GM21526 (cell line): ENCODE measurements around the gene CDT1.
"Not testable (repeated sequence)": the region's sequence is repeated elsewhere in the genome, so short reads cannot be mapped to it uniquely, and the experiment has no call there.

Experiments used
- ATAC-seq: cut with Tn5 transposase; IDR thresholded peaks from one replicate; pipeline ENCODE4 v1.9.1; 2021; ENCODE audit warnings: moderate library complexity; ENCODE audit not compliant: unreplicated experiment, low FRiP score

The CDT1 gene

DNA sequence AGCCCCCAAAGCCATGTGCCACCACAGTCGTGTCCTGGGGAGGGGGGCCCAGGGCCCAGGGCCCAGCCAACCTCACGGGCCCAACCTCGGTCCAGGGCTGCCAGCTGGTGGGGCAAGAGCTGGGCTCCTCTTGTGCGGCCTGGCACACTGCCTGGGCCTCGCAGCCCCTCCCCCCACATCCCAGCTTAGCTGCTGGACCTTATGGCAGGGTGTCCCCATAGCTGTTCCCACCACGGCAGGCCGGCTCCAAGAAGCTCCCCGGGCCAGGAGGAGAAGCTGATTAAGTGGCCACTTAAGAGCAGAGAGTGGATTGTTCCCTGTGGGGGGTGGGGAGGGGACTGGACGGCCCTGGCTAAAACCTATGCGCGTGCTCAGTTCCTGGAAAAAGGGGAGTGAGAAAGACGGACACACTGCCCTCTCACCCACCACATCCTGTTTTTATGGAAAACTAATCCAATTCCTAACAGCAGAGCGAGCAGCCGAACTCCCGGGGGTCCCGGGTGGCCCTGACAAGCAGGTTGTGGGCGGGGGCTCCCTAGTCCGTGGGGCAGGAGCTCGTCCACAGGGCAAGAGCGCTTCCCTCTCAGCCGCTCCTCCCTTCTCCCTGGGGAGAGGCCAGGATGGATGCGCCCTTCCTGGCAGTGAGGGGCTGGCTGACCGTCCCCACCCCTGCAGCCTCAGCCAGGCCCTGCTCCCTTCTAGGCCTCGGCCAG, 35.4 kb upstream of the CDT1 start:
- ATAC-seq, result no peak

DNA sequence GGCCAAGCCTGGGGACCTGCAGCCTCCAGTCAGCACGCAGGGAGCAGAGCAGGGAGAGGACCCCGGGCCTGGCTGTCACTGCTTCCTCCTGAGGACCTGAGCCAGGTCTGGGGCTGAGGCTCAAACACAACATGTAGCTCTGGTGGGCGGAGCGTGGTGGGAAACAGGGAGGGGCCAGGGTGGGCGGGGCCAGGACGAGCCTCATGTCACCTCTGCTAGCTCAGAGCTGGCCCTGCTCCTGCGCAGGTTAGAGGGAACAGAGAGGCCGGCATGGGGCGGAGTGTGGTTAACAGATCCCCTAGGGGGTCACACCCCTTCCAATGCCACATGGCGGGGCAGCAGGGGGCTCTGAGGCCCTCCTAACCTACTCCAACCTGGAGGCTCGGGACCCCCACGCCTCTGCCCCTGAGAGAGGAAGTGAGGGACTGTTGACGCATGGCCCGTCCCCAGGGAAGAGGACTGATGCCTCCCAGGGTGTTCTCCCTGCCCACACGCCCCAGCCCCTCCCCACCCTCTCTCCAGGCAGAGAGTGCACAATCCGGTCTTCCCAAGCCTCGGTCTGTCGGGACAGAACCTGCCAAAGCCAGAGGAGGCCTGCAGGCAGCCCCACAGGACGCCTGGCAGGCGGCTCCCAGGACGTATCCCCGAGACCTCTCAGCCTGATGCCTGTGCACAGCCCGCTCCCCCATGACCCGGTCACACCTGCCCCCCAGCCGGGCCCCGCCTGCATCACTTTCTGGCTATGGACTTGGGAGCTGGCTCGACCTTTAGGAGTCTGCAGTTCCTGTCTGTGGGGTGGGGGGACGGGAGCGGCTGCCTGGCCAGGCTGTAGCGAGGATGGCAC, 33.8 kb upstream of the CDT1 start:
- ATAC-seq, result no peak

DNA sequence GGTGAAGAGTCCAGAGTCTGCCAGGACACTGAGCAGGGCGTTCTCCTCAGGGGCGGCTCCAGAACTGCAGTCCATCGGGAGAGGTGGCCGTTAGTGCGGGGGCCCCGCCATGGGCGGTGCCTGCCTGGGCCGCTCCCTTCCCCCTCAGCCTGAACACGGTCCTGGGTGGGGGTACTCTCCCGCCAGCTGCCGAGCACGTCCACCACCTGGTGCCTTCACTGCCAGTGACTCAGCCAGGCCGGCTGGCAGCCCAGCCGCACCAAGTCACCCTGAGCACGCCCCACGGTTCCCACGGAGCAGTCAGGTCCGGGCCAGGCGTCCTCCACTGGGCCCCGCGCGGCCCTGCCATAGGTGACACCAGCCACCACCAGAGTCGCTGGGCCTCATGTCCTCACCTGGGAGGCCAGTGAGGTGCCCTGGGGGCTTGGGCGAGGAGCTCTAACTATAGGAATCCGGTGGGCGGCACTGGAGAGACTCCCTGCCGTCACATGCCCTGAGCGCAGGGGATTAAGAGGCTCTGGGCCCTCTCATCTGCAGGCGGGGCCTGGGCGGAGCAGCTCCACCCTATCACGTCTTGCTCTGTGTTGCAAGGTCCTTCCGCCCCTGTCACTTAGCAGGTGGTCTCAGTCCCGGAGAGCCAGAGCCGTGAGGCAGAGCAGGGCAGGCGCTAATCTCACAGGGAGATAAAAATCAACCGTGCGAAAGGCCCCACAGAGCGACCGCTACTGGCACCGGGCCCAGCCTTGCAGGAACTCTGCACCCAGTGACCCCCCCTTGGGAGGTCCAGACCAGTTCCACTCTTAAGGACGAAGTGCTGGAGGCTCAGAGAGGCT, 32.9 kb upstream of the CDT1 start:
- ATAC-seq, result no peak

DNA sequence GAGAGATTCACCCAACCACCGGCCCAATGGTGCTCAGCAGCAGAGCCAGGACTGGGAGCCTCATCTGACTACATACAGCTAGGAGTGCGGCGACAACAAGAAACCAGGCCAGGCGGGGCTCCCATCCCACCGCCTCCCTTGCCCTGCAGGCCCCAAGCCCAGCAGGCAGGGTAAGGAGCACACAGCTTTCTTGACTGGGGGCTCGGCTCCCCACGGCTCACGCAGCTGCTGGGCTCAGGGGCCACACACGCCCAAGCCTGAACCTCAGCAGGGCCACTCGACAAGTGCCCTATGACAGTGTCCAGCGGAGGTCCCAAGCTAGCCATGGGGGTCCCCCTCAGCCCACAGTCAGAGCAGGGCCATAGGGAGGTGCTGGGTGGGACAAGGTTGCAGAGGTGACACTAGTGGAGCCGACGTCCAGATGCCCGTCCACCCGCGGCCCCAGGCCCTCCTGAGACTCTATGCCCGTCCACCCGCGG, 32.3 kb upstream of the CDT1 start:
- no peak for ATAC-seq

DNA sequence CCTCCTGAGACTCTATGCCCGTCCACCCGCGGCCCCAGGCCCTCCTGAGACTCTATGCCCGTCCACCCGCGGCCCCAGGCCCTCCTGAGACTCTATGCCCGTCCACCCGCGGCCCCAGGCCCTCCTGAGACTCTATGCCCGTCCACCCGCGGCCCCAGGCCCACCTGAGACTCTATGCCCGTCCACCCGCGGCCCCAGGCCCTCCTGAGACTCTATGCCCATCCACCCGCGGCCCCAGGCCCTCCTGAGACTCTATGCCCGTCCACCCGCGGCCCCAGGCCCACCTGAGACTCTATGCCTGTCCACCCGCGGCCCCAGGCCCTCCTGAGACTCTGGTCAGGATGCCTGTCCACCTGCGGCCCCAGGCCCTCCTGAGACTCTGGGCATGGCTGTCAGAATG, 31.8 kb upstream of the CDT1 start:
- ATAC-seq, result not testable (repeated sequence)

DNA sequence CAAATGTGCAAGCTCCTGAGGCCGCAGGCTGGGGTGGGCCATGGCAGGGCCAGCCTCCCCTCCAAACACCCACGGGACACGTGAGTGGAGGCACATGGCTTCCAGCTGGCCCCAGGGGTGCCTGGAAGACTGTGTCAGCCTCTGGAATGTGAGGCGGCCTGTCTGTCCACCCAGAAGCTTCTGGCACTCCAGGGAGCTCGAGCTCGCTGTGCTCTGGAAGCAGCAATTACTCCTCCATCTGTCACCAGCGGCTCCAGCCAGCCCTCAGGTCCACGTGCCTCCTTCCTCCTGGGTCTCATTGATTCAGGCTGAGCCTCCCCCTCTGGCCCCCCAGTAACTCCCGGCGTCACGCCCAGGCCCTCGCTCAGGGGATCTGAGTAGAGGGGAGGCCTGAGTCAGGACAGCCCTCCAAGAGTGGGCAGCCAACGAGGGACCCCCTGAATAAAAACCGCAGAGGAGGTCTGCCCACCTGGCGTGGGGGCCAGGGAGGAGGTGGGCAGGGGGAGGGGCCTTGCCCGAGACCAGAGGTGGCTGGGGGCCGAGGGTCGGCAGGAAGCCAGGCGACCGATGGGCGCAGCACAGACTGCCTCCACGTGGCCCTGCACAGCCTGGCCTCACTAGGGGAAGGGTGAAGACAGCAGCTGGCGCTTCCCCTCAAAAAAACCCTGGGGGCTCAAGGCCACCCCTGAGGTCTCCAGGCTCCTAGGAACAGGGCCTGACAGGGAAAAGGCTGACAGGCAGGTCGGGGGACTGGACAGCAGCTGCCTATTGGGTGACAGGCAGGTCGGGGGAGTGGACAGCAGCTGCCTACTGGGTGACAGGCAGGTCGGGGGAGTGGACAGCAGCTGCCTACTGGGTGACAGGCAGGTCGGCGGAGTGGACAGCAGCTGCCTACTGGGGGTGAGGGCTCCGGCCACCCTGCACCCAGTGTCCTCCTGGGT, 30.4 kb upstream of the CDT1 start:
- ATAC-seq, result no peak

DNA sequence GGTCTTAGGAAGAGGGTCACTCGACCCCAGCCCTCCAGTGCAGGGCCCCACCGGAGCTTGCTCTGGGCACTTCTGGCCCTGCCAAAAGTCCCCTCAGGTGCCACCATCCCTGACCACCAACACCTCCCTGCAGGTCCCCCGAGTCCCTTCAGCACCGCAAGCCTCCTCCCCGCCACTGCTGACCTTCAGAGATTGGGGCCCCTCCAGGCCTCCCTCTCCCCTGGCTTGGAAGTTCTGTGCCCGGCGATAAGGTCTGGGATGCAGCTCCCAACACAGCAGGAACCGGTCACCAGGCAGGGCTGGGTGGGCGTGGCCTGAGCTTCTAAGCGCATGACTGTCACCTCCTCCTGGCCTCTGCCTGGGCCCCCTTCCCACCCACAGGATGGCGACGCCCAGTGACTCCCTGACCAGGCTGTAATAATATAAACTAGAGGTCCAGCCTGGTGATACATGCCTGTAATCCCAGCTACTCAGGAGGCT, 29.7 kb upstream of the CDT1 start:
- ATAC-seq, result no peak

DNA sequence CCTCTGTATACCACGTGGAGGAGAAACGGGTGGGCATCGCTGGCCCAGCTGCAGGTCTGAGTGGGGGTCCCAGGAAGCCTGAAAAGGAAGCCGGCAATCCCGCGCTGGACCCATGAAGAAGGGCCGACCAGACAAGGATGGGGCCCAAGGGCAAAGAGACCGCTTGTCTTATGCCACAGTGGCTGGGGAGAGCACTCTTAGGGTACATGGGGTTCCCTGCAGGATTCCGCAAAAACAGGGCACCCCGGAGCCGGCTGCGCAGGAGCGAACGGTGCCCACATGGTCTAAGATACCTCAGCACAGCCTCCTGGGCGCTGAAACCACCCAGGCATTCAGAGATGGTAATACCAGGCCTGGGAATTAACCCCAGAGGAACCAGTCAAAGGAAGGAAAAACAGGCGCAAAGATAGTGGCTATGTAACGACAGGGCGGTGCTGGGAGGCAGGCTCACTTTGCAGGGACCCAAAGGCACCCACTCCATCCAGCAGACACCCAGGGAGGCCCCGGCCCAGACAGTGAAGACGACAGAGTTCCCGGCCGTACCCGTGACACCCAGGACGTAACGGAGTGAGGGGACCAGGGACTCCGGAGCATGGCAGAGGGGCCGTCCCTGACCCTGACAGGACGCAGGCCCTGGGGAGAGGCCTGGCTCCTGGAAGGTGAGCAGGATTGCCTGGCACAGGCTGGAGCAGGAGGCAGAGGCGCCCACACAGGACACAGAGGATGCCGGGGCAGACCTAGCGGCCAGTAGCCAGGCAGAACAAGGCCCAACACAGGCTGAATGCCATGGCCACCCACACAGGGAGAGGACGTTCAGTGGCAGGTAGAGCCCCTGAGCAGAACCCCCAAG, 28.8 kb upstream of the CDT1 start:
- ATAC-seq, result no peak

DNA sequence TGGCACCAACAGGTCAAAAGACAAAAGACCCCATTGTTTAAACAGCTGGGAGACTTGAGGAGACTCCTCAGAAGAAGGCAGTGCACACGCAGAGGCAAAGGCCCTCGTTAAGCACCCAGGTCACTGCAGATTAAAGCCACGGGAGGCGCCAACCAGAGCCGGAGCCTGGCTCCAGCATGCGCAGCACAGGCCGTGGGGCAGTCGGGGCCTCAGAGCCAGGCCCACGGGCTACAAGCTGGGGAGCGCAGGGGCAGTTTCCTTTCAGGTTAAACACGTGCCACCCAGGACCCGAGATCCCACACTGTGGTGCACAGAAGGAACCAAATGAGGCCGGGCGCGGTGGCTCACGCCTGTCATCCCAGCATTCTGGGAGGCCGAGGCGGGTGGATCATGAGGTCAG, 27.8 kb upstream of the CDT1 start:
- no peak for ATAC-seq

DNA sequence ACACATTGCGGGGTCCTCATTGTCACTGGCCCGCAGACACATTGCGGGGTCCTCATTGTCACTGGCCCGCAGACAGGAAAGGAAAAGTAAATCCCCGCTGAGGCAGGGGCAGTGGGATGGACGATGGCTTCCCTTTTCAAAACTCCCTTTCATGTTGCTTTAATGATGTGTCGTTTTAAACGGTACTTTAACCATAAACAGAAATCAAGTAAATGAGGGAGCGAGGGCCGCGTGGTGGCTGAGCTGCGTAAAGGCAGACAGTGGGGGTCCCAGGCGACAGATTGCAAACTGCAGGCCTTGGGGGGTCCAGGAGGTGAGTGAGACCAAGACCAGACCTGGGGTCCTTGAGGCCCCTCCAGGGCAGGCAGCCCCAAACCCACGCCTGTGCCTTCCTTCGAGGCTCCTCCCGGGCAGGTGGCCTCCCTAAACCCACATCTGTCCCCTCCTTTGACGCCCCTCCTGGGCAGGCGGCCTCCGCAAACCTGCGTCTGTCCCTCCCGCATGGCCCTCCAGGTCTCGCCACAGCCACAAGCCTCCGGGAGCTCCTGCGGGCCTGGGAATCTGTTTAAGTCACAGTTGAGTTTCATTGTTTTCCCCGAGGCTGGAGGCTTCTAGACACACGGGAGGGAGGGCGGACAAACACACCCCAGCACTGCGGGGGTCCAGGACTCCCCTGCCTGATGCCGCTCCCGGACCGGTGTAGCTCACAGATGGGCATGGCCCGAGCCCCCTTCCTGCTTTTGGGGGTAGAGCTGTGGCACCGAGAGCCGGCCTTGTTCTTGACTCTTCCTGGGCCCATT, 25.9 kb upstream of the CDT1 start:
- ATAC-seq, result no peak

DNA sequence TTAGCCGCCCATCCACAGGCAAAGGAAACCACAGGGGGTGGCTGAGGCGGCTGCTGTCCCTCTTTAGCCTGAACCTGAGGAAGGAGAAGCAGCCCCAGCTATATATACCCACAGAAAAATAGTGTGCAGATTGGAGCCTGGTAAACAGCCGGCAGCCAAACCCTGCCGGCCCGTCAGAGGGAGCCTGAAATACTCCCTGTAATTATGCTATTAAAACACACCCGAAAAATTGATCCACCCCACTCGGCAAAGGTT, 25.4 kb upstream of the CDT1 start:
- ATAC-seq, result no peak

DNA sequence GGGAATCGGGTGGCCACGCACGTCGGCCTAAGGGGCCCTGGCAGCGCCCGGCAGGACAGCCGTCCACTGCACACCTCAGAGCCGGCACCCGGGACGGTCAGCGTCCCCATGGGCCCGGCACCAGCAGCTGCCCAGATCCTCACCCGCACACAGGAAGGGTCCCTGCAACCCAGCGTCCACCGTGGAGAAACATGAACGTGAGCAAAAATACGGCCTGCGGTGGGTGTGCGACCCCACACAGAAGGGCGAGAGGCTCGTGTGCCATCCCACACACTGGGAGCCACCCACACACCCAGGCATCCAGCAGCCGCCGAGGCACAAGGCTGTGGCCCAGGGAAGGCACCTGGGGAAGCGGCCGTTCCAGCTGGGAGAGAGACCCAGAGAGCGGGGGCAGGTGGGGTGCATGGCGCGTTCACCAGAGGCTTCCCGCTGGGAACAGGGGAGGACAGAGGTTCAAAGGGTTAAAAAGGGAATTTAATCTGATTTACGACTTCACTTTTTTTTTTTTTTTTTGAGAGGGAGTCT, 25.0 kb upstream of the CDT1 start:
- no peak for ATAC-seq

DNA sequence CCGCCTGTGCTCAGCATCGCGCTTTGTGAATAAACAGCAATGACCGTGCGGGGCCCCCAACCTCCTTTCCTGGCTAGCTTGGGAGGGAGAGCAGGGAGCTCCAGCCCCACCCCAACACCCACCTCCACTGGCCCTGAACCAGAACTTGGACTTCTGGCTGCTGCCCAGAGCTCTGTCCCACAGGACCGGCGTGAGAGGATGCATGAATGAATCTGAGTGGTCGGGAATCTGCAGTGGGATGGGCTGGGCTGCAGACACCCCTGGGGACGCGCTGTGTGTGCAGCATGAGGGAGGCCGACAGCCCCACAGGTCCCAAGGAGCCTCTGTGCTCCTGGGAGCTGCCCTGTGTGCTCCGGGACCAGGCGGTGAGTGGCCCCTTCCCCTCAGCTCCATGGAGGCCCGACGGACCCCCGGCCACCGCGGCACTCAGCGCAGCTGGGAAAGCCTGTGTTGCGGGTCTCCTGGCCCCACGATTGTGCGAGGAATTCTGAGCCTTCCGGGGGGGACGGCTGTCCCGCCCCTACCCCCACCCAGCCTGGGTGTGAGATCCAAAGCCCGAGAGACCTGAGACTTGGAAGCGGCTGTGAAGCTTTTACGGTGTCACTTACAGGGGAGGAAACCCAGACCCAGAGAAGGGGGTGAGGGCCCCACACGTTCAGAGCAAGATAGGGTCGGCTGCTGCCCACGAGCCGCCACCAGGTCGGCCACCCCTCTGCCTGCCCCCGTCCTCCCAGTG, 24.0 kb upstream of the CDT1 start:
- ATAC-seq, result no peak

DNA sequence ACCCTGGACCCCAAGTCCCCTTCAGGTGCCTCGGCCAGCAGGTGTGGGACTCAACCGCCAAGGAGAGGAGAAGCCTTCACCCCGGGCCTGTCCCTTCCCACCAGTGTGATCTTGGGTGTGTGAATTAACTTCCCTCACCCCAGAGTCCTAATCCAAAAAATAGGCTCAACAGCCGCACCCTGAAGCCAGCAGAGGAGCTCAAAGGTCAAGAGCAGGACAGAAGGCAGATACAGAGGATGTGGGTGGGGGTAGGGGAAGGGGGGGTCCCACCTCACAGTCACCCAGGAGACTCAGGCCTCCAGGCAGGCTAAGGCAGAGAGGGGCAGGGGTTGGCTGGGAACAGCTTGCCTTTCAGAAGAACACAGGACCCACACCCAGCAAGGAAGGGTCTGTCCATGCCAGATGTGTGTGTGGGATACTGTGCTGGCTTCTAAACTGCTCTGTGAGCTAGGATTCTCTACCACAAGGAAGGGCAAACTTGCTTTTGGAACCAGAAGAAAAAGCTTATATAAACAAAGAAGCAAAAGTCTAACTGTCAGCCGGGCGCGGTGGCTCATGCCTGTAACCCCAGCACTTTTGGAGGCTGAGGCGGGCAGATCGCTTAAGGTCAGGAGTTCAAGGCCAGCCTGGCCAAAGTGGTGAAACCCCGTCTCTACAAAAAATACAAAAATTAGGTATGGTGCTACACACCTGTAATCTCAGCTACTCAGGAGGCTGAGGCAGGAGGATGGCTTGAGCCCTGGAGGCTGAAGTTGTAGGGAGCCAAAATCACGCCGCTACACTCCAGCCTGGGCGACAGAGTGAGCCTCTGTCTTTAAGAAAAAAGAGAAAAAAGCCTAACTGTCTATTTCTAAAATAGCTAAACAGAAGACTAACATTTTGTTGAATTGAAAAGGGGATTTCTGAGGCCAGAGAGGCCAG, 23.2 kb upstream of the CDT1 start:
- no peak for ATAC-seq

DNA sequence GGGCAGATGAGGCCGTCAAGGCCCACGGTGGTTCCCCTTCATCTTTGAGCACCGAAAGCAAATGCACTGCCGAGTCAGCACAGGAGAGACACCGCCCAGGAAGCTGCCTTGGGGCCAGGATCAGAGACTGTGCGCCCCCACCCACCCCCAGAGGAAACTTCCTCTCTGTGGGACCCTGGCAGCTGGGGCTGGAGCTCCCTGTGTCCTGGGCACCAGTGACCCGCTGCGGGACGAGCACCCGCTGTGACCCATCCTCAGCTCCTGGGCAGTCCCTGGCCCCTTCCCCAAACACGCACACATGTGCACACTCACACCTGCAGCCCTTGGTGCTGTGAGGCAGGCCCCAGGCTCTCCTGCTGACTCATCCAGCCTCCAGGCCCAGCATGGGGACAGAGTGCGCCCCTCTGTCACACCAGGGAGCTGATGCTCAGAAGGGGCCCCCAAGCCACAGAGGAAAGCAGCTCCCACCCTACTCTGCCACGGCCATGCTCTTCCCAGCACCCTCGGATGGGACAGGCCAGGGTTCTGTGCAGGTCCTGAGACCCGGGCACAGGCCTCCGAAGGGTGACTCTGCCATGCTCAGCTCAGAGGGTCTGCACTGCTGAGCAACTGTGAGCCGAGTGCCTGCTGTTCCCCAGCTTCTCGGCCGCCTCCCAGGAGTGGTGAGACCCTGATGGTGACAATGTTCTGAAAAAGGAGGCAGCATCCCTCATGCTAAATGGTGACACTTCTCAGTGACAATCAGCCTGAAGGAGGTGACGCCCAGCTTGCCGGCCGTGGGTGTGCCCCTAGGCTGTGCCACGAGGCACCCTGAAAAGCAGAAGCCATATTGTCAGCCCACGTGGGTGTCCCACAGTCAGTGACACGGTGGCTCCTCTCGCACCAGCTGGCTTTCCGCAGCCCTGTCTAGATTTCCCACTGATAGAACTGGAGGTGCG, 22.2 kb upstream of the CDT1 start:
- no peak for ATAC-seq
